ENCODE results near the gene MAMSTR. TPM values are rescaled to one million over a fixed set of nuclear protein-coding genes. Genes with fewer than 3 reads are reported as not detected.

Gene MAMSTR
- total RNA-seq, 5 donors from 2014 or later (not counting 1 experiment from before 2014, with no cell fraction given), result 0.56 to 2.4 (median 1.6) TPM

DNA sequence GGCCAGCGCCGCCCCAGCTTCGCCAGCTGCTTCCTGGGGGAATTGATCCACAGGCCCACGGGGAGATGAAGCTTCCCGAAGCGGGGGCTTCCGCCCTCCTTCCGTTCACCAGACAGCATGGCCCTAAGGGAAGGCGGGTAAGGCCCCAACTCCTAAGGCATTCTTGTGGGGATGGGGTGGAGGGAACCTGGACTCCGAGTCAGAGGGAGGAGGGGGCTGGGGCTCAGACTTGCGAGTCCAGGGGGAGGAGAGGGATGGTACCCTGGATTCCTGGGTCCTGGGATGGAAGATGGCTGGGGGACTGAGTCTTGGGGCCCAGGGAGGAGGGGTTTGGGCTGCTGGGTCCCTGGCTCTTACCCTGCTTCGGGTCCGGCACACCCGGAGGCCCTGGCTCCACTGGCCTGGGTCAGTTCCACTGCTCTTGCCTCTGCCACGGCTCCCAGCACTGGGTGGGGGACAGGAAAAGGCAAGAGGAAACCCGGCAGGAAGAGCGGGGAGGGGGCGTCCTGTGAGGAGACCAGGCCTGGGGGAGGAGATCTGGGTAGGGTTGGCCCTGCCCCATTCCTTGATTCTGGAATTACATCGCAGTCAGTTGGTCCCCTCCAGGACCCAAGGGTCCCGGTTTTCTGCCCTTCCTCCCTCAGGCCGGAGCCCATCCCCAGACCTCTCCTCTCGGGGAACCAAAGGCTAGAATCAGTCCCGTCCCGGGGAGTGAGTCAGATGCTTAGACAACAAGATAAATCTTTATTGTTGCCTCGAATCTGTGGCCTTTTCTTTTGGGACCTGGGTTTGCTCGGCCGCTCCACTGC, 20.8 kb upstream of the MAMSTR start, which contains the start of gene RASIP1:
Gene RASIP1, minus strand, starts transcription at position 447 of the 809 bp plus-strand sequence. Its CDS starts 328 bp downstream, at position 119.
- ATAC-seq (replicated peaks in 1 of 4) (no peak), DNase-seq (no peak)
- Histone ChIP-seq H3K36me3 (ENCODE audit: control insufficient read depth in 2 of 2, extremely low read depth in 1 of 2, insufficient read depth in 1 of 2, low read length in 1 of 2) (no peaks in the 10 kb centered on the region), H3K27me3 (replicated peaks in 1 of 2; ENCODE audit: control insufficient read depth in 2 of 2, extremely low read depth in 1 of 2, insufficient read depth in 2 of 2, low read length in 1 of 2) (peaks cover 0 to 37% of the 10 kb centered on the region in 2 experiments), H3K4me3 (ENCODE audit: control insufficient read depth in 1 of 2, extremely low read depth in 1 of 2, low read length in 1 of 2) (peak within 1 kb of the TSS; percentile 17 to 55), H3K27ac (ENCODE audit: low read length) (no peak within 1 kb of the TSS), H3K4me1 (ENCODE audit: control insufficient read depth in 1 of 2, extremely low read depth in 1 of 2, insufficient read depth in 2 of 2, low read length in 2 of 2) (peaks cover 11 to 38% of the 10 kb centered on the region in 2 experiments), H3K9me3 (no peaks in the 10 kb centered on the region)
- Mint-ChIP-seq H3K9me3 (no peaks in the 10 kb centered on the region), H3K4me1 (peaks cover 16 to 23% (median 17%) of the 10 kb centered on the region in 3 donors), H3K36me3 (no peaks in the 10 kb centered on the region), H3K4me3 (peak within 1 kb of the TSS; percentile 31 to 61 (median 49)), H3K27ac (no peak within 1 kb of the TSS), H3K27me3 (peaks cover 0 to 2% of the 10 kb centered on the region in 2 donors)
- POLR2A ChIA-PET, result no interaction called here
- 52% methylated on average over 22 of the region's 27 CpGs for WGBS (ENCODE audit: insufficient coverage)
- CTCF ChIA-PET, result interaction anchor here in 1 of 2 donors (0.7 kb wide), 1 partner anchor 117 kb away, joined by 3 read pairs; no protein-coding TSS in a partner anchor

DNA sequence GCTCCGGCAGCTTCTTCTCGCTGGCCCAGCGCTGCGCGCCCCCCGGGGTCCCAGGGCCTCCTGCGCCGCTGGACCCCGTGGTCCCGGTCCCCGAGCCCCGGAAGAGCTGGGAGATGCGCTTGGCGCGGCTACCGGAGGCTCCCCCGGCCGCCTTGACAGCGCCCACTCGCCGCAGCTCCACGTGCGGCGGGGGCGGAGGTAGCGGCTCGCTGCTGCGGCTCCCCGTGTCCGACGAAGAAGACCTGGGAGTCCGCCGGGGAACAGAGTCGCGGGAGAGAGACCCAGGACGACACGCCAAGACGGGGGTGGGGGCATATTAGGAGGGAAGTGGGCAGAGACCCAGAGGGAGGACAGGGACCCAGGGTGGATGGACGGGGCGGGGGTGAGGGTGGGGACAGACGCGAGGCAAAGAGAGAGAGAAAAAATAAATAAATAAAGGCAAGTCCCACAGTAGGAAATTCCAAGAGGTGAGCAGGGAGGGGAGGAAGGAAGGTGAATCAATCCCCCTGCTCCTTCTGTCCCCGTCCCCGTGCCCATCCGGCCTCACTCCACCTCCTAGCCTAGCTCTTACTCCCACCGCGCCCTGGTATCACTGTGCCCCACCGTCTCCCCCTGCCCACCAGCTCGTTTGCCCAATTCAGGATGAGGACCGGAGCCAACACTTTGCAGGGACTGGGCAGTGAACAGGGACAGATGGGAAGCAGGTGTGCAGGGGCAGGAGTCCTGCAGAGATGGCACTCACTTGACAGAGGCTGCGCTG, 20.1 kb upstream of the MAMSTR start:
- H3K4me1 Mint-ChIP-seq, result peaks cover 11 to 20% (median 16%) of the 10 kb centered on the region in 3 donors
- H3K9me3 ChIP-seq, result no peaks in the 10 kb centered on the region
- no peak overlapping the region for H3K27ac Mint-ChIP-seq
- H3K36me3 ChIP-seq (ENCODE audit: control insufficient read depth in 2 of 2, extremely low read depth in 1 of 2, insufficient read depth in 1 of 2, low read length in 1 of 2), result no peaks in the 10 kb centered on the region
- DNase-seq (no peak), ATAC-seq (replicated peaks in 1 of 4) (peak; percentile 4 to 22 (median 11))
- H3K9me3 Mint-ChIP-seq, result no peaks in the 10 kb centered on the region
- peaks cover 11 to 32% of the 10 kb centered on the region in 2 experiments for H3K4me1 ChIP-seq (ENCODE audit: control insufficient read depth in 1 of 2, extremely low read depth in 1 of 2, insufficient read depth in 2 of 2, low read length in 2 of 2)
- peaks cover 0 to 2% of the 10 kb centered on the region in 2 donors for H3K27me3 Mint-ChIP-seq
- CTCF ChIA-PET, result interaction anchor here in 1 of 2 donors (0.7 to 1.3 kb wide), 3 partner anchors 56 to 116 kb away, joined by 3 to 7 read pairs (median 4); partner anchors contain the start of gene CA11
- H3K4me3 Mint-ChIP-seq, result peak overlapping the region; percentile 31 to 61 (median 49)
- H3K4me3 ChIP-seq (ENCODE audit: control insufficient read depth in 1 of 2, extremely low read depth in 1 of 2, low read length in 1 of 2), result peak overlapping the region; percentile 17 to 55
- POLR2A ChIA-PET, result interaction anchor here in 1 of 2 donors (0.5 kb wide), 1 partner anchor 91 kb away, joined by 6 read pairs; no protein-coding TSS in a partner anchor
- peaks cover 0 to 31% of the 10 kb centered on the region in 2 experiments for H3K27me3 ChIP-seq (replicated peaks in 1 of 2; ENCODE audit: control insufficient read depth in 2 of 2, extremely low read depth in 1 of 2, insufficient read depth in 2 of 2, low read length in 1 of 2)
- H3K27ac ChIP-seq (ENCODE audit: low read length), result no peak overlapping the region
- H3K36me3 Mint-ChIP-seq, result no peaks in the 10 kb centered on the region
- 6% methylated on average over 45 of the region's 51 CpGs for WGBS (ENCODE audit: insufficient coverage)

DNA sequence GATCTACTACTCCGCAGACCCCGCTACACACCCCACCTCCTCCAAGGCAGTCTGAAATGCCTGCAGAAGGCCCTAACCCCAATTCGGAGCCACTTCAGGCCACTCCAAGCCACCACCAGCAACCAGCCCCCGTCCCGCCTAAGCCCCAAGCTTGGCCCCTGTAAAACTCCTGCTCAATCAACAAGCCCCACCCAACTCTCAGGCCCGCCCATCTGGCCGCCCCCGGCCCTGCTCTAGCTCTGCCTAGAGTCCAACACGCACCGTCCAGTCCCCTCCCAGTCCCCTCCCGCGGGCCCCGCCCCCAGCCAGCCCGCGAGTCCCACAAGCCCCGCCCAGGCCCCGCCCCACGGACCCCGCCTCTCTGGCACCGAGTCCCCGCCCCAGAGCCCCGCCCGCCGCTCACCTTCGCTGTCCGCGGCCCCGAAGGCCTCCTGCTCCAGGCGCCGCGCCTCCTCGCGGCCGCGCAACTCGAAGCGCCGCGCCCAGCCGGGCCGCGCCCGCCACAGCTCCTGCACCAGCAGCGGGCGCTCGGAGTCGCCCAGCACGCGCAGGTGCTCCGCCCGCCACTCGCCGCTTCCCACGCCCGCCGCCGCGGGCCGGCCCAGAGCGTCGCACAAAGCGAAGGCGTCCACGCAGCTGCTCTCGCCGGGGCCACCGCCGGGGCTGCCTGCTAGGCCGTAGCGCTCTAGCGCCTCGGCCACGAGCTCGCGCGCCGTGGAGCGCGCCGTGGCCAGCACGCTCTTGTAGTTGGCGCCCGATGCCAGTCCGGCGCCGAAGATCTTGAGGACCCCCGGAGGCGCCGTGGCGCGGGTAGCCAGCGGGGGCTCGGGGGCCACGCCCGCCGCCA, 19.3 kb upstream of the MAMSTR start:
- Histone ChIP-seq H3K27me3 (replicated peaks in 1 of 2; ENCODE audit: control insufficient read depth in 2 of 2, extremely low read depth in 1 of 2, insufficient read depth in 2 of 2, low read length in 1 of 2) (peaks cover 0 to 29% of the 10 kb centered on the region in 2 experiments), H3K27ac (ENCODE audit: low read length) (no peak overlapping the region), H3K9me3 (no peaks in the 10 kb centered on the region), H3K36me3 (ENCODE audit: control insufficient read depth in 2 of 2, extremely low read depth in 1 of 2, insufficient read depth in 1 of 2, low read length in 1 of 2) (no peaks in the 10 kb centered on the region), H3K4me1 (ENCODE audit: control insufficient read depth in 1 of 2, extremely low read depth in 1 of 2, insufficient read depth in 2 of 2, low read length in 2 of 2) (peaks cover 11 to 32% of the 10 kb centered on the region in 2 experiments), H3K4me3 (ENCODE audit: control insufficient read depth in 1 of 2, extremely low read depth in 1 of 2, low read length in 1 of 2) (peak overlapping the region in 1 of 2 donors; percentile 55)
- ChIA-PET CTCF (interaction anchor here in 1 of 2 donors (0.6 to 1.3 kb wide), 4 partner anchors 13 to 249 kb away, joined by 3 to 7 read pairs (median 5); partner anchors contain the start of gene CA11), POLR2A (interaction anchor here (0.5 to 0.6 kb wide), 2 partner anchors 9 to 30 kb away, joined by 3 to 4 read pairs; no protein-coding TSS in a partner anchor)
- Mint-ChIP-seq H3K4me1 (peaks cover 11 to 20% (median 16%) of the 10 kb centered on the region in 3 donors), H3K9me3 (no peaks in the 10 kb centered on the region), H3K27me3 (peaks cover 0 to 2% of the 10 kb centered on the region in 2 donors), H3K36me3 (no peaks in the 10 kb centered on the region), H3K27ac (peak overlapping the region in 1 of 2 donors; percentile 46), H3K4me3 (peak overlapping the region; percentile 41 to 61 (median 54))
- peak; percentile 70 to 95 (median 84) for DNase-seq
- ATAC-seq (replicated peaks in 1 of 4), result peak; percentile 92 to 95 (median 94)
- 3% methylated on average over 95 of the region's 96 CpGs for whole genome bisulfite sequencing (ENCODE audit: insufficient coverage)

DNA sequence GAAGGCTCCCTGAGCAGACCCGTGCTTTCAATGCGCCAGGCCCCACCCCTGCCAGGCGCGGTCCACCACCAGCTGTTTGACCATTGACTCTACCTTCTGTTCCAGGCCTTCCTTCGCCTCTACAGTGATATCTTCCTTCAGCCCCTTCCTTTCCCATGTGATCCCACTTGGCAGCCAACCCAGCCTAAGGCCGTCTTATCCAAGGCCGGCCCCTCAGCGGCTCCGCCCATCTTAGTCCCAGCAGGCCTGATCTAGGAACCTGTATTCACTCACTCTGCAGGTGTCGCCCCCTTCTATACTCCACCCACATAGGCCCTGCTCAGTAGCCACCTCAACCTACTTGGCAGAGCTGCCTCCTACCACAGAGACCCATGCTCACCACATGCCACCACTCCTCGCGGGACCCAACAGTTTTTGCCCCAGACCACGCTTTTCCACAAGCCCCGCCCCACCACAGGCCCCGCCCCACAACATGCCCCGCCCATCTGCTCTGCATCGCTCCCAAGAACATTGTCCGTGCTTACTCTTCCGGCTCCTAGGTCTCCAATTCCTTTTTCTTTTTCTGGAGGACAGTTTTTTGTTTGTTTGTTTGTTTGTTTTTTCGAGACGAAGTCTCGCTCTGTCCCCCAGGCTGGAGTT, 18.0 kb upstream of the MAMSTR start:
- no peak for ATAC-seq (replicated peaks in 1 of 4)
- peaks cover 11 to 20% (median 16%) of the 10 kb centered on the region in 3 donors for H3K4me1 Mint-ChIP-seq
- WGBS (ENCODE audit: insufficient coverage), result 82% methylated on average over 12 of the region's 22 CpGs
- ChIA-PET CTCF (no interaction called here), POLR2A (no interaction called here)
- H3K9me3 Mint-ChIP-seq, result no peaks in the 10 kb centered on the region
- no peak overlapping the region for H3K4me3 ChIP-seq (ENCODE audit: control insufficient read depth in 1 of 2, extremely low read depth in 1 of 2, low read length in 1 of 2)
- no peaks in the 10 kb centered on the region for H3K36me3 ChIP-seq (ENCODE audit: control insufficient read depth in 2 of 2, extremely low read depth in 1 of 2, insufficient read depth in 1 of 2, low read length in 1 of 2)
- no peak overlapping the region for H3K27ac ChIP-seq (ENCODE audit: low read length)
- peak in 1 of 35 experiments; percentile 22 for DNase-seq
- peaks cover 0 to 22% of the 10 kb centered on the region in 2 experiments for H3K27me3 ChIP-seq (replicated peaks in 1 of 2; ENCODE audit: control insufficient read depth in 2 of 2, extremely low read depth in 1 of 2, insufficient read depth in 2 of 2, low read length in 1 of 2)
- peaks cover 2 to 5% of the 10 kb centered on the region in 2 donors for H3K27me3 Mint-ChIP-seq
- no peaks in the 10 kb centered on the region for H3K36me3 Mint-ChIP-seq
- peaks cover 11 to 32% of the 10 kb centered on the region in 2 experiments for H3K4me1 ChIP-seq (ENCODE audit: control insufficient read depth in 1 of 2, extremely low read depth in 1 of 2, insufficient read depth in 2 of 2, low read length in 2 of 2)
- peak overlapping the region in 1 of 3 donors; percentile 37 for H3K4me3 Mint-ChIP-seq
- H3K27ac Mint-ChIP-seq, result peak overlapping the region; percentile 27 to 58
- no peaks in the 10 kb centered on the region for H3K9me3 ChIP-seq

DNA sequence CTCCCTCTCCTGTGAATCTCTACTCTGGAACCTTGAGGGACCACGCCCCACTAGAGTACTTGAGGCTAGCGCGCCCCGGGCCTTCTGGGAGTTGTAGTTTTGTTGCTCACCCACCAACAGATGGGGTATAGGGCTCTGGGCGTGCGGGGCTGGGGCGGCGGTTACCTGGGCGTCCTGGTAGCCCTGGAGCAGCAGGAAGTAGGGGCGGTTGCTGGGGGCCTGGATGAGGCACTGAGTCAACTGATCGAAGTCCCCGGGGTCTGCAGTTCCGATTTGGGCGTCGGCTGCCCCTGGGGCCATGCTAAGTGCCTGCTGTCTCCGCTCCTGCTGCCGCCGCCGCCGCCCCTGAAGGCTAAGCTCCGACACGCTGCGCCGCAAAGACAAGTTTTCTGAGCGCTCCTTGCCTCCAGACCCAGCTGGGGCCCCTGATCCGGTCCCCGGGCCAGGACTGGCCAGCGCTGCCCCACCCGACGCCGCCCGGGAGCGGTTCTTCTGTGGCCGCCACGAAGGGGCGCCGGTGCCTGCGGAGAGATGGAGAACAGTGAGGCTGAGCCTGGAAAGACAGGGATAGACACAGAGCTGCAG, 15.6 kb upstream of the MAMSTR start:
- H3K4me3 Mint-ChIP-seq, result no peak overlapping the region
- H3K4me1 ChIP-seq (ENCODE audit: control insufficient read depth in 1 of 2, extremely low read depth in 1 of 2, insufficient read depth in 2 of 2, low read length in 2 of 2), result peaks cover 7 to 15% of the 10 kb centered on the region in 2 experiments
- ChIA-PET CTCF (no interaction called here), POLR2A (interaction anchor here in 1 of 2 donors (0.6 kb wide), 1 partner anchor 8 kb away, joined by 3 read pairs; no protein-coding TSS in a partner anchor)
- no peaks in the 10 kb centered on the region for H3K9me3 ChIP-seq
- peaks cover 0 to 5% of the 10 kb centered on the region in 2 experiments for H3K27me3 ChIP-seq (replicated peaks in 1 of 2; ENCODE audit: control insufficient read depth in 2 of 2, extremely low read depth in 1 of 2, insufficient read depth in 2 of 2, low read length in 1 of 2)
- H3K9me3 Mint-ChIP-seq, result no peaks in the 10 kb centered on the region
- H3K27me3 Mint-ChIP-seq, result peaks cover 0 to 5% of the 10 kb centered on the region in 2 donors
- no peak overlapping the region for H3K27ac Mint-ChIP-seq
- H3K4me1 Mint-ChIP-seq, result peaks cover 0 to 8% (median 8%) of the 10 kb centered on the region in 3 donors
- no peaks in the 10 kb centered on the region for H3K36me3 Mint-ChIP-seq
- whole genome bisulfite sequencing (ENCODE audit: insufficient coverage), result 96% methylated on average over 34 of the region's 38 CpGs
- DNase-seq (no peak), ATAC-seq (replicated peaks in 1 of 4) (no peak)
- H3K27ac ChIP-seq (ENCODE audit: low read length), result no peak overlapping the region
- no peaks in the 10 kb centered on the region for H3K36me3 ChIP-seq (ENCODE audit: control insufficient read depth in 2 of 2, extremely low read depth in 1 of 2, insufficient read depth in 1 of 2, low read length in 1 of 2)
- H3K4me3 ChIP-seq (ENCODE audit: control insufficient read depth in 1 of 2, extremely low read depth in 1 of 2, low read length in 1 of 2), result no peak overlapping the region
